MM.1S (cell line): ENCODE data around the gene DPP6.

Source experiments
- CTCF ChIP-seq: fragments of 300-600 bp; sonication (generic); IDR thresholded peaks from 2 replicates; pipeline ENCODE4 v1.5.1; 2016; ENCODE audit warnings: antibody characterized with exemption, low read length, mixed read lengths
- EZH2 ChIP-seq: fragments of 300-600 bp; sonication (generic); optimal IDR thresholded peaks from 2 replicates; pipeline ENCODE3; 2017; ENCODE audit warnings: low read depth, mild to moderate bottlenecking, antibody characterized with exemption, low read length, mixed read lengths
- EZH2phosphoT487 ChIP-seq: fragments of 300-600 bp; sonication (generic); IDR thresholded peaks from 2 replicates; pipeline ENCODE4 v1.6.1; 2018; ENCODE audit warnings: antibody characterized with exemption, low read length

- TF ChIP-seq CTCF (no peak), EZH2 (no peak), EZH2phosphoT487 (no peak)
Measured at GRCh38 chr7:154860621-154861375, 808.6 kb downstream of the DPP6 start.
